MM.1S (cell line): ENCODE measurements around the gene LDLRAD4.

Experiments
- DNase-seq: peaks from one replicate; pipeline ENCODE4 v3.0.0-alpha.2; 2015
- H2AFZ ChIP-seq: fragments of 300-600 bp; sonication (generic); 2 replicates; pipeline ENCODE4 v1.6.0; 2016; ENCODE audit warnings: antibody characterized with exemption, low read length
- H3F3A ChIP-seq: fragments of 300-600 bp; sonication (generic); 2 replicates; pipeline ENCODE4 v1.6.1; 2016; ENCODE audit warnings: mild to moderate bottlenecking, antibody characterized with exemption, low read length, moderate library complexity, mixed read lengths; ENCODE audit not compliant: insufficient read depth
- H3K27ac ChIP-seq: fragments of 300-600 bp; sonication (generic); 2 replicates; pipeline ENCODE4 v1.5.1; 2016; ENCODE audit warnings: mild to moderate bottlenecking, low read length
- H3K27me3 ChIP-seq: fragments of 300-600 bp; sonication (generic); replicated peaks from 2 replicates; pipeline ENCODE4 v1.6.0; 2016; ENCODE audit warnings: low read length; ENCODE audit not compliant: insufficient read depth
- H3K36me3 ChIP-seq: fragments of 300-600 bp; sonication (generic); replicated peaks from 2 replicates; pipeline ENCODE4 v1.6.1; 2016; ENCODE audit warnings: mild to moderate bottlenecking, low read length, mixed read lengths; ENCODE audit not compliant: insufficient read depth
- H3K4me1 ChIP-seq: fragments of 300-600 bp; sonication (generic); 2 replicates; pipeline ENCODE4 v1.6.1; 2016; ENCODE audit warnings: low read length, mixed read lengths
- H3K4me2 ChIP-seq: fragments of 300-600 bp; sonication (generic); 2 replicates; pipeline ENCODE4 v1.6.0; 2016; ENCODE audit warnings: low read depth, low read length
- H3K4me3 ChIP-seq: fragments of 300-600 bp; sonication (generic); 2 replicates; pipeline ENCODE4 v1.5.1; 2016; ENCODE audit warnings: low read length, mixed read lengths
- H3K79me2 ChIP-seq: fragments of 300-600 bp; sonication (generic); 2 replicates; pipeline ENCODE4 v1.6.1; 2016; ENCODE audit warnings: mixed run types, low read length, mixed read lengths
- H3K9ac ChIP-seq: fragments of 300-600 bp; sonication (generic); 2 replicates; pipeline ENCODE4 v1.6.1; 2016; ENCODE audit warnings: low read length, mixed read lengths
- H3K9me2 ChIP-seq: fragments of 300-600 bp; sonication (generic); replicated peaks from 2 replicates; pipeline ENCODE4 v1.6.1; 2016; ENCODE audit warnings: mild to moderate bottlenecking, low read length, mixed read lengths; ENCODE audit not compliant: insufficient read depth
- H3K9me3 ChIP-seq: fragments of 300-600 bp; sonication (generic); replicated peaks from 2 replicates; pipeline ENCODE4 v1.6.1; 2016; ENCODE audit warnings: mild to moderate bottlenecking, low read length, mixed read lengths; ENCODE audit not compliant: insufficient read depth
- H4K20me1 ChIP-seq: fragments of 300-600 bp; sonication (generic); 2 replicates; pipeline ENCODE4 v1.6.1; 2016; ENCODE audit warnings: mild to moderate bottlenecking, low read length, moderate library complexity, mixed read lengths; ENCODE audit not compliant: insufficient read depth
- EZH2 ChIP-seq: fragments of 300-600 bp; sonication (generic); optimal IDR thresholded peaks from 2 replicates; pipeline ENCODE3; 2017; ENCODE audit warnings: low read depth, mild to moderate bottlenecking, antibody characterized with exemption, low read length, mixed read lengths
- EZH2phosphoT487 ChIP-seq: fragments of 300-600 bp; sonication (generic); IDR thresholded peaks from 2 replicates; pipeline ENCODE4 v1.6.1; 2018; ENCODE audit warnings: antibody characterized with exemption, low read length
- TF ChIP-seq, protein P1 (sequence below): fragments of 300-600 bp; sonication (generic); IDR thresholded peaks from 2 replicates; pipeline ENCODE4 v1.5.1; 2016; ENCODE audit warnings: antibody characterized with exemption, low read length, mixed read lengths

The LDLRAD4 gene

GRCh38 chr18:13580991-13581390, 362.4 kb downstream of the LDLRAD4 start:
- Histone ChIP-seq H3K79me2 (no peaks in the 10 kb centered on the region), H4K20me1 (no peaks in the 10 kb centered on the region), H3K9me3 (no peaks in the 10 kb centered on the region), H3F3A (no peaks in the 10 kb centered on the region), H3K27ac (no peak overlapping the region), H3K4me3 (no peak overlapping the region), H3K4me2 (no peak overlapping the region), H3K4me1 (no peaks in the 10 kb centered on the region), H3K36me3 (no peaks in the 10 kb centered on the region), H3K9me2 (no peaks in the 10 kb centered on the region), H2AFZ (no peak overlapping the region), H3K9ac (no peak overlapping the region), H3K27me3 (no peaks in the 10 kb centered on the region)
- no peak for DNase-seq
- TF ChIP-seq EZH2phosphoT487 (no peak), EZH2 (no peak)
- TF ChIP-seq, protein P1, sequence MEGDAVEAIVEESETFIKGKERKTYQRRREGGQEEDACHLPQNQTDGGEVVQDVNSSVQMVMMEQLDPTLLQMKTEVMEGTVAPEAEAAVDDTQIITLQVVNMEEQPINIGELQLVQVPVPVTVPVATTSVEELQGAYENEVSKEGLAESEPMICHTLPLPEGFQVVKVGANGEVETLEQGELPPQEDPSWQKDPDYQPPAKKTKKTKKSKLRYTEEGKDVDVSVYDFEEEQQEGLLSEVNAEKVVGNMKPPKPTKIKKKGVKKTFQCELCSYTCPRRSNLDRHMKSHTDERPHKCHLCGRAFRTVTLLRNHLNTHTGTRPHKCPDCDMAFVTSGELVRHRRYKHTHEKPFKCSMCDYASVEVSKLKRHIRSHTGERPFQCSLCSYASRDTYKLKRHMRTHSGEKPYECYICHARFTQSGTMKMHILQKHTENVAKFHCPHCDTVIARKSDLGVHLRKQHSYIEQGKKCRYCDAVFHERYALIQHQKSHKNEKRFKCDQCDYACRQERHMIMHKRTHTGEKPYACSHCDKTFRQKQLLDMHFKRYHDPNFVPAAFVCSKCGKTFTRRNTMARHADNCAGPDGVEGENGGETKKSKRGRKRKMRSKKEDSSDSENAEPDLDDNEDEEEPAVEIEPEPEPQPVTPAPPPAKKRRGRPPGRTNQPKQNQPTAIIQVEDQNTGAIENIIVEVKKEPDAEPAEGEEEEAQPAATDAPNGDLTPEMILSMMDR = no peak

DNA sequence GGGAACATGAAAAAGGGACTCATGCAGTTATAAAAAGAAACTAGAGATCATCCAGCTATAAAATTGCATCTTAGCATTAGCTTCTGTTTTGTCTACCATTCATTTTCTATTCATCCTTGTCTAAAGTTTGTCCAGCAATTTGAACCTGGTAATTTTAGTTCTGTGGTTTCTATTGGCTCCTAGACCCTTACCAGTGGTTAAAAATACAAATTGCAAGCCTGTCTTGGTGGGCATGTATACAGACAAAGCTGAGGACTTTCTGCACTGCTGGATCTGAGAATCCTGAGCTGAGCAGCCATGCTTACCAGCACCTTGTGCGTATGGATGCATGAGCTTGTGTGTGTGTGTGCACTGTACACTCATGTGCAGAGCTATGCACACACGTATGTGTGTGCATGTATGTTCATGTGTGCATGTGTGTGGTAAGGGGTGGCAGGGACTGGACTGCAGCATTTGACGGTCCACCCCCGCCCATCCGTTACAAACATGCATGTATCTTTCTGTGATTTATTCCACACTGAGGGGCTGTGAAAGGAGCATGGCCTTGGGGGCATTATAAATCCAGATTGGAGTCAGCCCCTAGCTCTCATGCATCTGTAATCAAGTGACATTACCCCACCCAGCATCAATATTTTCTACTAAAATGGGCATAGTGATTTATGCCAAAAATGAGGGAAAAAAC, 363.1 kb downstream of the LDLRAD4 start:
- H3F3A ChIP-seq = no peaks in the 10 kb centered on the region
- no peak overlapping the region for H3K27ac ChIP-seq
- H3K4me1 ChIP-seq = no peaks in the 10 kb centered on the region
- no peaks in the 10 kb centered on the region for H3K27me3 ChIP-seq
- no peaks in the 10 kb centered on the region for H4K20me1 ChIP-seq
- no peaks in the 10 kb centered on the region for H3K9me2 ChIP-seq
- no peak for TF ChIP-seq EZH2
- no peak for TF ChIP-seq EZH2phosphoT487
- TF ChIP-seq, protein P1 = no peak
- no peak overlapping the region for H3K9ac ChIP-seq
- DNase-seq = no peak
- H2AFZ ChIP-seq = no peak overlapping the region
- no peaks in the 10 kb centered on the region for H3K79me2 ChIP-seq
- no peak overlapping the region for H3K4me3 ChIP-seq
- no peaks in the 10 kb centered on the region for H3K36me3 ChIP-seq
- H3K9me3 ChIP-seq = no peaks in the 10 kb centered on the region
- no peak overlapping the region for H3K4me2 ChIP-seq

DNA sequence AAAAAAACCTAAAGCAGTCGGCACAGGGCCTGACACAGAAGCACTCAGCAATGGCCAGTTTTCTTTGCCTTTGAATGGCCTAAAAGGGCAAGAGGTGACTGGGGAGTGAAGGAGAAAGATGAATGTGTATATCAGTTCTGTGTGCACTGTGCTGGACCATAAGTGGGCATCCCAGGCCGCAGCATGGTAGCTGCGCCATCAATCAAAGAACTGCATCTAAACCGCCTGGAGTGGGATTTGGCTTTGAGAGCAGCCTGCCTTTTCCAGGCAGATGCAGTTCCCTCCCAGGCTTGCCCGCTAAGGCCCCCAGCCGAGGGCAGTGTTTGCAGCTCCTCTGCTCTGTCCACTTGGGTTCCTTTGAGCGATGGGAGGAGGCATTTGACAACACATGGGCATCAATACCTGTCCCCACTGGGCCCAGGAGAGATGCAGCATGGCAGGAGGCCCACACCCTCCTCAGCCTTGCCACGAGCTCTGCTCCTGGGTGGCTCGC, 363.7 kb downstream of the LDLRAD4 start:
- TF ChIP-seq, protein P1 = no peak
- TF ChIP-seq EZH2phosphoT487 = no peak
- TF ChIP-seq EZH2 = no peak
- Histone ChIP-seq H3K4me3 (no peak overlapping the region), H3K4me1 (no peaks in the 10 kb centered on the region), H3K27me3 (no peaks in the 10 kb centered on the region), H3K9me2 (no peaks in the 10 kb centered on the region), H4K20me1 (no peaks in the 10 kb centered on the region), H3K4me2 (no peak overlapping the region), H3K27ac (no peak overlapping the region), H3K79me2 (no peaks in the 10 kb centered on the region), H3K9me3 (no peaks in the 10 kb centered on the region), H2AFZ (no peak overlapping the region), H3F3A (no peaks in the 10 kb centered on the region), H3K36me3 (no peaks in the 10 kb centered on the region), H3K9ac (no peak overlapping the region)
- DNase-seq = no peak
